Activated CD8-positive, alpha-beta memory T cell treated with anti-CD3 and anti-CD28 coated beads, Interleukin-2, amount 10 ng/mL, durations not matched to agents 7 days and 5 days (primary cell): ENCODE measurements around the gene URB1. TPM values are rescaled to one million over a fixed set of nuclear protein-coding genes. Genes with fewer than 3 reads are reported as not detected.
"Not testable (repeated sequence)": the region's sequence is repeated elsewhere in the genome, so short reads cannot be mapped to it uniquely, and the experiment has no call there.

Source experiments
- ATAC-seq: fragments of 150-1000 bp; cut with Tn5 transposase; one replicate; pipeline ENCODE4 v1.10.0; 2021; ENCODE audit warnings: moderate library complexity
- CTCF ChIA-PET: fragments of 350-600 bp; sonication (Branson Sonifier 250); formaldehyde crosslinking; loops from one replicate; lab custom pipeline; 2021; ENCODE audit warnings: antibody characterized with exemption; lab: Charles Lee
- DNase-seq: peaks from one replicate; pipeline ENCODE4 v3.0.0-alpha.2; 2020
- H3K27ac Mint-ChIP-seq: one replicate; pipeline ENCODE4 v1.8.0; 2021; ENCODE audit warnings: mild to moderate bottlenecking, mixed read lengths
- H3K27me3 Mint-ChIP-seq: one replicate; pipeline ENCODE4 v1.8.0; 2021; ENCODE audit warnings: mixed read lengths
- H3K36me3 Mint-ChIP-seq: one replicate; pipeline ENCODE4 v1.8.0; 2021; ENCODE audit warnings: mild to moderate bottlenecking, mixed read lengths
- H3K4me1 Mint-ChIP-seq: one replicate; pipeline ENCODE4 v1.8.0; 2021; ENCODE audit warnings: mixed read lengths
- H3K4me3 Mint-ChIP-seq: one replicate; pipeline ENCODE4 v1.8.0; 2021; ENCODE audit warnings: mild to moderate bottlenecking, moderate library complexity, mixed read lengths
- H3K9me3 Mint-ChIP-seq: one replicate; pipeline ENCODE4 v1.8.0; 2022; ENCODE audit warnings: low read depth, mixed read lengths
- total RNA-seq, 2 experiments: library from RNA; stranded (reverse); gene quantifications; one replicate each; pipeline ENCODE4 v1.2.3, GENCODE V29; 2021

Gene URB1
- total RNA-seq, 2 experiments from 2014 or later, result 17.5 to 28.3 TPM

DNA sequence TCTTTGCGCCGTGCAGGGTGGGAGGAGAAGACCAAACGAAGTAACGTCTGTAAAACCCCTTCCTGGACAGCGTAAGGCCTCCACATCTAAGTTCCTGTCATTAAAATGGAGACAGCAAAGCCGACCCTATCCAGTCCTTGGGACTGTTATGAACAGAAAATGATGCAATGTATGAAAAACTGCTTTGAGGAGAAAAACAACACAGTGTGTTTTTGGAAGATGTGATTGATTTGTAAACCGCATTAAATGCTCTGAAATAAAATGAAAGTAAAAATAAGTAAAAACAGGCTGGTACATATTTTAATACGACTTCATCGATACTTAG, 827 bp upstream of the URB1 start:
- ATAC-seq, result no peak
- DNase-seq, result no peak

DNA sequence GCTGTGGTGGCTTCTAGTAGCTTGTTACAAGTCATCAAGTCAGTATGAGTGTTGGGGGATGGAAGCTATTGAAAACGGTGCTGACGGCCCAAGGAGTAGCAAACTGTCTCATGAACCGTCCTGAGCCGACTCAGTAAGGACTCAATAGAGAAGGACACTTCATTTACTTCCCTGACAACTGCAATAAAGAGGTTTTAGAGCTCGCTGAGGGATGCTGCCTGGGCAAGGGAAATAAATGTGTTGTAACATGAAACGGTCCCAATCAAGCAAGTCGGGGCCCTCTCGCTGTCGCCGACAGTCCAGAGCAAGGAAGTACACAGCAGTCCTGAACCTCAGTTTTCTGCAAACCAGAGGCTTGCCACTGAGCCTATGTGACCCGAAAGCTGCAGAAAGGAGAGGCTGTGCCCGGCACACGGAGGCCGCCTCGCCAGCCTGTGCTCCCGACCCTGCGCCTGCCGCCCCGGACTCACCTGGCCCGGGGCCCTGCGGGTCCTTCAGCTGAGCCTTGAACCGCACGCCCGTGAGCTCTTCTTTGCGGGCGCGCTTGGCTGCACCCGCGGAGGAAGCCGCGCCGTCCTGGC, 423 bp downstream of the URB1 start:
- Mint-ChIP-seq H3K4me3 (peak overlapping the region; percentile 81), H3K36me3 (peaks cover 12% of the 10 kb centered on the region), H3K4me1 (peaks cover 54% of the 10 kb centered on the region), H3K27me3 (no peaks in the 10 kb centered on the region), H3K27ac (peak overlapping the region; percentile 87), H3K9me3 (no peaks in the 10 kb centered on the region)
- CTCF ChIA-PET, result interaction anchor here (0.7 to 2.8 kb wide), 6 partner anchors 10 to 209 kb away, joined by 3 to 21 read pairs (median 6); no protein-coding TSS in a partner anchor
- DNase-seq, result peak; percentile 40
- peak; percentile 2 for ATAC-seq

More for the DNA sequence above, 827 bp upstream of the URB1 start:
- CTCF ChIA-PET, result interaction anchor here (1.4 to 2.8 kb wide), 4 partner anchors 9 to 208 kb away, joined by 3 to 21 read pairs (median 8); no protein-coding TSS in a partner anchor
- H3K27me3 Mint-ChIP-seq, result no peaks in the 10 kb centered on the region
- H3K36me3 Mint-ChIP-seq, result peaks cover 10% of the 10 kb centered on the region
- peaks cover 48% of the 10 kb centered on the region for H3K4me1 Mint-ChIP-seq
- peak overlapping the region; percentile 87 for H3K27ac Mint-ChIP-seq
- no peaks in the 10 kb centered on the region for H3K9me3 Mint-ChIP-seq
- H3K4me3 Mint-ChIP-seq, result peak overlapping the region; percentile 81

GRCh38 chr21:32391755-32392154, 1.1 kb downstream of the URB1 start:
- H3K4me1 Mint-ChIP-seq, result peaks cover 57% of the 10 kb centered on the region
- DNase-seq (no peak), ATAC-seq (no peak)
- H3K9me3 Mint-ChIP-seq, result no peaks in the 10 kb centered on the region
- H3K27me3 Mint-ChIP-seq, result no peaks in the 10 kb centered on the region
- CTCF ChIA-PET, result interaction anchor here (0.7 to 2.8 kb wide), 5 partner anchors 9 to 210 kb away, joined by 3 to 21 read pairs (median 7); no protein-coding TSS in a partner anchor
- H3K27ac Mint-ChIP-seq, result no peak overlapping the region
- peak overlapping the region; percentile 81 for H3K4me3 Mint-ChIP-seq
- H3K36me3 Mint-ChIP-seq, result peaks cover 12% of the 10 kb centered on the region

GRCh38 chr21:32390537-32391224, 2.1 kb downstream of the URB1 start:
- not testable (repeated sequence) for H3K27me3 Mint-ChIP-seq, H3K9me3 Mint-ChIP-seq, ATAC-seq, H3K4me3 Mint-ChIP-seq, DNase-seq, H3K27ac Mint-ChIP-seq
- CTCF ChIA-PET, result interaction anchor here (2.8 kb wide), 1 partner anchor 12 kb away, joined by 21 read pairs; no protein-coding TSS in a partner anchor
- Mint-ChIP-seq H3K4me1 (peaks cover 61% of the 10 kb centered on the region), H3K36me3 (peaks cover 12% of the 10 kb centered on the region)

DNA sequence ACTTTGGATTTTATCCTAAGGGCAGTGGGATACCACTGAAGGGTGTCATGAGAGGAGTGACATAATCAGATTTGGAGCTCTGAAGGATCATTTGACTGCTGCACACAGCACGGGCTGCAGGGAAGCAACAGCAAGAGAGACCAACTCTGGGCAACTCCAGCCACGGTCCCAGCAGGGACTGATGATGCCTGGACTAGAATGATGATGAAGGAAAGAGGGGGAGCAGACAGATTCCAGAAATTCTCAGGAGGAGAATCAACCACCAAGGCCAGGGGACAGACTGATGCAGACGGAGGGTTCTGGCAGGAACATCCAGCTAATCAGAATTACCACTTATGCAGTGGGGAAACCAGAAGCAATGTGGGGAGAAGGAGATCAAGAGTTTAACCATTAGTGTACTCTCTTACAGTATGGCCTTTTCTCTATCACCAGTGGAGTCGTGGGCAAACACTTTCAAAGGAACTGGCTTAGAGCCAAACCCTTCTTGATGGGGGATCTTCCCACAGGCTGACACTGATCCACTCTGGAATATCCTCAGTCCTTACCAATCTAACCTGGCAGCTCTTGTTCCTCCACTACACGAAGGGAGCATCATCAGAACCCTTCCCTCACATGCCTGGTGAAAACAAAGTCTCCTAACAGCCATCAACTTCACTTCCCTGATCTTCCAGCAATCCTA, 3.3 kb downstream of the URB1 start:
- no peak overlapping the region for H3K4me3 Mint-ChIP-seq
- ATAC-seq (no peak), DNase-seq (no peak)
- H3K36me3 Mint-ChIP-seq, result peaks cover 16% of the 10 kb centered on the region
- peaks cover 61% of the 10 kb centered on the region for H3K4me1 Mint-ChIP-seq
- CTCF ChIA-PET, result interaction anchor here (1.0 kb wide), 1 partner anchor 211 kb away, joined by 3 read pairs; no protein-coding TSS in a partner anchor
- H3K27ac Mint-ChIP-seq, result no peak overlapping the region
- no peaks in the 10 kb centered on the region for H3K27me3 Mint-ChIP-seq
- H3K9me3 Mint-ChIP-seq, result no peaks in the 10 kb centered on the region

DNA sequence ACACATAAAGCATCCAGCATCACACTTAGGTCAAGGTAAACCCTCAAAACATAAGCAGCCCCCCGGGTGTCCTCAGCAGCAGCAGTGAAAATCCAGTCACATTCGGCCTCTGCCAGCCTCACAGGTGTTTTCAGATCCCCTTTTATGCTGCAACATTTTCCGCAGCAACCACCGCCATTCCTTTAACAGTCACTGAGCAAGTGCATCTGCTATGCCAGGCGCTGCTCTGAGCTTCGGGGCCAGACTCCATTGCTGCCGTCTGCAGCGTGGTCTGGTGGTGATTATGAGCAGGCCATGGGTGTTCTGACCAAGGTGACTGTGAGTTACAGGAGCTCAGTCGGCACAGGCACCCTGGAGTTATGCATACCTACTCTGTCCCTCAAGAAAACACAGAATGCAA, 4.5 kb downstream of the URB1 start:
- Mint-ChIP-seq H3K36me3 (peaks cover 24% of the 10 kb centered on the region), H3K27ac (no peak overlapping the region), H3K9me3 (no peaks in the 10 kb centered on the region), H3K4me1 (peaks cover 51% of the 10 kb centered on the region), H3K27me3 (no peaks in the 10 kb centered on the region), H3K4me3 (no peak overlapping the region)
- DNase-seq, result peak; percentile 39
- no peak for ATAC-seq
- CTCF ChIA-PET, result no interaction called here

DNA sequence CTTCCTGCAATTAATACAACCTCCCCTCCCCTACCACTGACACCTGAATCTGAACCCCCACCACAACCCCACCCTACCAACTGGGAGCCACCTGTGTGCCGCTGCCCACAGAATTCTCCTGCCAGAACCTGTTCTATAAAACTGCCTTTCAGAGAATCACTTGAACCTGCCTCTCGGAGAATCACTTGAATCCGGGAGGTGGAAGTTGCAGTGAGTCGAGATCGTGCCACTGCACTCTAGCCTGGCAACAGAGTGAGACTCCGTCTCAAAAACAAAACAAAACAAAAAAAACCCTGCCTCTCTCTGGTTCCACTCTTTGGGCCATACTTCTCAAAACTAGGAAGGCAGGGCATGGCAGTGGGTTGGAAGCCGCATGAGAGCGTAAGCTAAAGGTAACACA, 5.7 kb downstream of the URB1 start:
- no peak for ATAC-seq
- Mint-ChIP-seq H3K4me1 (peaks cover 47% of the 10 kb centered on the region), H3K4me3 (no peak overlapping the region), H3K27ac (no peak overlapping the region), H3K27me3 (no peaks in the 10 kb centered on the region), H3K9me3 (no peaks in the 10 kb centered on the region), H3K36me3 (peaks cover 26% of the 10 kb centered on the region)
- CTCF ChIA-PET, result no interaction called here
- DNase-seq, result no peak

- H3K4me3 Mint-ChIP-seq, result no peak overlapping the region
- no peak overlapping the region for H3K27ac Mint-ChIP-seq
- peaks cover 25% of the 10 kb centered on the region for H3K36me3 Mint-ChIP-seq
- H3K4me1 Mint-ChIP-seq, result peaks cover 38% of the 10 kb centered on the region
- H3K27me3 Mint-ChIP-seq, result no peaks in the 10 kb centered on the region
- no peak for ATAC-seq
- CTCF ChIA-PET, result no interaction called here
- no peaks in the 10 kb centered on the region for H3K9me3 Mint-ChIP-seq
- no peak for DNase-seq
Observed at GRCh38 chr21:32386195-32386870, 6.5 kb downstream of the URB1 start.

GRCh38 chr21:32383812-32384211, 9.0 kb downstream of the URB1 start:
- H3K27me3 Mint-ChIP-seq, result no peaks in the 10 kb centered on the region
- H3K27ac Mint-ChIP-seq, result no peak overlapping the region
- CTCF ChIA-PET, result interaction anchor here (2.0 kb wide), 1 partner anchor 218 kb away, joined by 7 read pairs; no protein-coding TSS in a partner anchor
- peaks cover 14% of the 10 kb centered on the region for H3K4me1 Mint-ChIP-seq
- H3K4me3 Mint-ChIP-seq, result no peak overlapping the region
- no peak for ATAC-seq
- peaks cover 26% of the 10 kb centered on the region for H3K36me3 Mint-ChIP-seq
- no peaks in the 10 kb centered on the region for H3K9me3 Mint-ChIP-seq
- no peak for DNase-seq

- Mint-ChIP-seq H3K36me3 (peaks cover 27% of the 10 kb centered on the region), H3K27ac (no peak overlapping the region), H3K4me1 (peaks cover 5% of the 10 kb centered on the region), H3K27me3 (no peaks in the 10 kb centered on the region), H3K9me3 (no peaks in the 10 kb centered on the region), H3K4me3 (no peak overlapping the region)
- CTCF ChIA-PET, result interaction anchor here (1.1 to 2.0 kb wide), 2 partner anchors 10 to 219 kb away, joined by 4 to 7 read pairs; no protein-coding TSS in a partner anchor
- no peak for ATAC-seq
- no peak for DNase-seq
Observed at GRCh38 chr21:32382108-32382644, 10.6 kb downstream of the URB1 start.

- H3K4me1 Mint-ChIP-seq, result peaks cover 3% of the 10 kb centered on the region
- no peak for ATAC-seq
- peaks cover 31% of the 10 kb centered on the region for H3K36me3 Mint-ChIP-seq
Observed at GRCh38 chr21:32381571-32381970, 11.2 kb downstream of the URB1 start.

GRCh38 chr21:32380940-32381339, 11.9 kb downstream of the URB1 start:
- peaks cover 35% of the 10 kb centered on the region for H3K36me3 Mint-ChIP-seq
- H3K27me3 Mint-ChIP-seq, result no peaks in the 10 kb centered on the region

More at GRCh38 chr21:32381571-32381970, 11.2 kb downstream of the URB1 start:
- Mint-ChIP-seq H3K27me3 (no peaks in the 10 kb centered on the region), H3K27ac (no peak overlapping the region), H3K4me3 (no peak overlapping the region), H3K9me3 (no peaks in the 10 kb centered on the region)
- DNase-seq, result no peak
- CTCF ChIA-PET, result no interaction called here

GRCh38 chr21:32378956-32379355, 13.9 kb downstream of the URB1 start:
- no peak overlapping the region for H3K4me3 Mint-ChIP-seq
- DNase-seq (no peak), ATAC-seq (no peak)
- CTCF ChIA-PET, result no interaction called here
- H3K27me3 Mint-ChIP-seq, result no peaks in the 10 kb centered on the region
- H3K27ac Mint-ChIP-seq, result no peak overlapping the region
- no peaks in the 10 kb centered on the region for H3K9me3 Mint-ChIP-seq
- peaks cover 27% of the 10 kb centered on the region for H3K36me3 Mint-ChIP-seq
- no peaks in the 10 kb centered on the region for H3K4me1 Mint-ChIP-seq

More at GRCh38 chr21:32380940-32381339, 11.9 kb downstream of the URB1 start:
- DNase-seq (no peak), ATAC-seq (no peak)
- H3K4me1 Mint-ChIP-seq, result no peaks in the 10 kb centered on the region
- no peak overlapping the region for H3K27ac Mint-ChIP-seq
- CTCF ChIA-PET, result interaction anchor here (0.5 kb wide), 1 partner anchor 20 kb away, joined by 4 read pairs; no protein-coding TSS in a partner anchor
- H3K9me3 Mint-ChIP-seq, result no peaks in the 10 kb centered on the region
- no peak overlapping the region for H3K4me3 Mint-ChIP-seq
